Measurements from ENCODE around the gene DSG2. TPM values are rescaled to one million over a fixed set of nuclear protein-coding genes. Genes with fewer than 3 reads are reported as not detected.

The DSG2 gene
- total RNA-seq, 2 donors from 2014 or later: 0.14 TPM; not detected in 1

DNA sequence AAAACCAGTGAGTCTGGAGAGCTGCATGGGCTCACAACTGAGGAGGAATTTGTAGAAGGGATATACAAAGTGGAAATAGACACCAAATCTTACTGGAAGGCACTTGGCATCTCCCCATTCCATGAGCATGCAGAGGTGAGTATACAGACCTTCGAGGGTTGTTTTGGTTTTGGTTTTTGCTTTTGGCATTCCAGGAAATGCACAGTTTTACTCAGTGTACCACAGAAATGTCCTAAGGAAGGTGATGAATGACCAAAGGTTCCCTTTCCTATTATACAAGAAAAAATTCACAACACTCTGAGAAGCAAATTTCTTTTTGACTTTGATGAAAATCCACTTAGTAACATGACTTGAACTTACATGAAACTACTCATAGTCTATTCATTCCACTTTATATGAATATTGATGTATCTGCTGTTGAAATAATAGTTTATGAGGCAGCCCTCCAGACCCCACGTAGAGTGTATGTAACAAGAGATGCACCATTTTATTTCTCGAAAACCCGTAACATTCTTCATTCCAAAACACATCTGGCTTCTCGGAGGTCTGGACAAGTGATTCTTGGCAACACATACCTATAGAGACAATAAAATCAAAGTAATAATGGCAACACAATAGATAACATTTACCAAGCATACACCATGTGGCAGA lies 97.3 kb downstream of the DSG2 start:
- Mint-ChIP-seq H3K27ac (no peak overlapping the region), H3K9me3 (no peaks in the 10 kb centered on the region), H3K4me3 (no peak overlapping the region), H3K27me3 (peaks cover 5 to 10% of the 10 kb centered on the region in 2 donors), H3K36me3 (no peaks in the 10 kb centered on the region), H3K4me1 (ENCODE audit: low read depth in 2 of 2) (no peaks in the 10 kb centered on the region)
- no peak for ATAC-seq
- DNase-seq (ENCODE audit: low spot score): no peak

- peaks cover 3 to 10% of the 10 kb centered on the region in 2 donors for H3K27me3 Mint-ChIP-seq
- ATAC-seq: no peak
- H3K4me3 Mint-ChIP-seq: no peak overlapping the region
- no peak for DNase-seq (ENCODE audit: low spot score)
- no peaks in the 10 kb centered on the region for H3K9me3 Mint-ChIP-seq
- no peaks in the 10 kb centered on the region for H3K36me3 Mint-ChIP-seq
- H3K27ac Mint-ChIP-seq: no peak overlapping the region
- H3K4me1 Mint-ChIP-seq (ENCODE audit: low read depth in 2 of 2): no peaks in the 10 kb centered on the region
These were observed 98.3 kb downstream of the DSG2 start for GRCh38 chr18:31596081-31596872.

DNA sequence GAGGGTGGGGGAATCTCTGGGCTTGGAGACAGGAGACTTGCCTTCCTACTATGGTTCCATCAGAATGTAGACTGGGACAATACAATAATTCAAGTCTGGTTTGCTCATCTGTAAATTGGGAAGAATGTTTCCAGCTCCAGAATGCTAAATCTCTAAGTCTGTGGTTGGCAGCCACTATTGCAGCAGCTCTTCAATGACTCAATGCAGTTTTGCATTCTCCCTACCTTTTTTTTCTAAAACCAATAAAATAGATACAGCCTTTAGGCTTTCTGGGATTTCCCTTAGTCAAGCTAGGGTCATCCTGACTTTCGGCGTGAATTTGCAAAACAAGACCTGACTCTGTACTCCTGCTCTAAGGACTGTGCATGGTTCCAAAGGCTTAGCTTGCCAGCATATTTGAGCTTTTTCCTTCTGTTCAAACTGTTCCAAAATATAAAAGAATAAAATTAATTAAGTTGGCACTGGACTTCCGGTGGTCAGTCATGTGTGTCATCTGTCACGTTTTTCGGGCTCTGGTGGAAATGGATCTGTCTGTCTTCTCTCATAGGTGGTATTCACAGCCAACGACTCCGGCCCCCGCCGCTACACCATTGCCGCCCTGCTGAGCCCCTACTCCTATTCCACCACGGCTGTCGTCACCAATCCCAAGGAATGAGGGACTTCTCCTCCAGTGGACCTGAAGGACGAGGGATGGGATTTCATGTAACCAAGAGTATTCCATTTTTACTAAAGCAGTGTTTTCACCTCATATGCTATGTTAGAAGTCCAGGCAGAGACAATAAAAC lies 100.2 kb downstream of the DSG2 start:
- Mint-ChIP-seq H3K27ac (no peak overlapping the region), H3K4me3 (no peak overlapping the region)

More for the DNA sequence above, 100.2 kb downstream of the DSG2 start:
- DNase-seq (ENCODE audit: low spot score): no peak
- ATAC-seq: no peak
- peaks cover 3 to 4% of the 10 kb centered on the region in 2 donors for H3K4me1 Mint-ChIP-seq (ENCODE audit: low read depth in 2 of 2)
- peaks cover 3 to 8% of the 10 kb centered on the region in 2 donors for H3K27me3 Mint-ChIP-seq
- H3K9me3 Mint-ChIP-seq: no peaks in the 10 kb centered on the region
- H3K36me3 Mint-ChIP-seq: no peaks in the 10 kb centered on the region

Other genes with a start within 250 kb of the DSG2 start
- not detected for gene DSG1, start 180.0 kb upstream of the DSG2 start, total RNA-seq
- gene DSG4, start 121.4 kb upstream of the DSG2 start, total RNA-seq: not detected
- gene DSG3, start 50.4 kb upstream of the DSG2 start, total RNA-seq: not detected
- not detected for gene TTR, start 93.7 kb downstream of the DSG2 start, total RNA-seq
- gene B4GALT6, start 186.4 kb downstream of the DSG2 start, total RNA-seq: 10 to 100 TPM in 1 of 2 donors, 1 to 10 TPM in 1; 2.3 to 23.6 TPM